Colonic mucosa (tissue), 4 donors: ENCODE data around the gene WARS2. TPM values are rescaled to one million over a fixed set of nuclear protein-coding genes. Genes with fewer than 3 reads are reported as not detected.

Source experiments
- DNase-seq: peaks from one replicate; pipeline ENCODE4 v3.0.0-alpha.2; 2020
- H3K27ac ChIP-seq: fragments of 200-600 bp; one replicate; pipeline ENCODE4 v1.8.0; 2021
- H3K27me3 ChIP-seq: fragments of 200-600 bp; one replicate; pipeline ENCODE4 v1.8.0; 2021
- H3K36me3 ChIP-seq: fragments of 200-600 bp; one replicate; pipeline ENCODE4 v1.8.0; 2021
- H3K4me1 ChIP-seq: fragments of 200-600 bp; one replicate; pipeline ENCODE4 v1.8.0; 2021; ENCODE audit warnings: mild to moderate bottlenecking
- H3K4me3 ChIP-seq: fragments of 200-600 bp; one replicate; pipeline ENCODE4 v1.8.0; 2021
- H3K9ac ChIP-seq, 2 donors: one replicate each; pipeline ENCODE4 v1.7.0; 2013; ENCODE audit warnings: control low read depth in 2 of 2, low read depth in 2 of 2, low read length in 2 of 2
- H3K9me3 ChIP-seq: fragments of 200-600 bp; one replicate; pipeline ENCODE4 v1.8.0; 2021
- CTCF ChIP-seq: fragments of 200-600 bp; IDR thresholded peaks from one replicate; pipeline ENCODE4 v1.8.0; 2022; ENCODE audit warnings: antibody characterized with exemption, mild to moderate bottlenecking
- intact Hi-C: fragments of 100-400 bp; cut with DNase I; formaldehyde crosslinking; loops from one replicate; pipeline ENCODE4 v1.14.1; 2022
- total RNA-seq, 2 donors: library from RNA; stranded (reverse); fragmentation: NEBNext Ultra II Directional in 1 of 2; extraction: Animal tissue kit (Norgen Biotek cat#: 25700) in 1 of 2; gene quantifications; one replicate each; pipeline ENCODE4 v1.2.1, GENCODE V29; 2021
- donor health status: healthy.
- donor health status: DM: no; HTN: no; CAD: no.
- donor health status: DM: no; HTN: no; CAD: no.

The WARS2 gene
- total RNA-seq, 2 donors from 2014 or later: 18.1 to 18.2 TPM

DNA sequence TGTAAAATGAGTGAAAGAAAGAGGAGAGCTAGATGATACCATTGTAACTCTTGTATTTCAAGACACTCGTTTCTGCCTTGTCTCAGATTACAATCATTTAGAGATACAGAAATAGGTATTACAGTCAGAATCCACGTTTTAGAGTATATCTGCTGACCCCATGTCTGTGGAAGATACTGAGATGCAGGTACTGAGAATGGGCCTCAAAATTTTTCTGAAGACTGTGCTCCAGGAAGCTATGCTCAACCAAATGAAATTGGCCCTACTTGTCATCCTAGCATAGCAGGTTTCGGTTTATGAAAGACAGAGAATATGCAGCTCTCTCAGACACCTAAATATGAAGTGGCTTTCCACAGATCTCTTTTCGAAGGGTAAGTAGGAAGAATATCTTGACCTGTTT is 6.0 kb upstream of the WARS2 start:
- no peak overlapping the region for H3K27ac ChIP-seq
- TF ChIP-seq CTCF: no peak
- no peak for DNase-seq
- intact Hi-C loops: no loop called here
- no peak overlapping the region for H3K4me3 ChIP-seq
- no peaks in the 10 kb centered on the region for H3K36me3 ChIP-seq
- H3K9me3 ChIP-seq: no peaks in the 10 kb centered on the region
- H3K27me3 ChIP-seq: no peaks in the 10 kb centered on the region
- peaks cover 3% of the 10 kb centered on the region for H3K4me1 ChIP-seq
- H3K9ac ChIP-seq: no peak overlapping the region

DNA sequence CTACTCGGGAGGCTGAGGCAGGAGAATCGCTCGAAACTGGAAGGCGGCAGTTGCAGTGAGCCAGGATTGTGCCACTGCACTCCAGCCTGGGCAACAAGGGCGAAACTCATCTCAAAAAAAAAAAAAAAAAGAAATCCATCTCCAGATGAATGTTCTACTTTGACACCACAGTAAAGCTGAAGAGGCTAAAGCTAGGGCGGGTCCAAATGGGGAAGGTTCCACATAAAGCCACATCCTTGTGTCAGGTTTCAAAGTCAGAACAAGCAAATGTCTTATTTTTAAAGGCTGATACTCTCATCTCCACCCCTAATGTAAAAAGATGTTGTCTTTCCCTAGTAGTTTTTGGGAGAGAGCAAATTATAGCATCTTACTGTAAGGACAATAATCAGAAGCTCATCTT is 4.4 kb upstream of the WARS2 start:
- Histone ChIP-seq H3K27me3 (no peaks in the 10 kb centered on the region), H3K36me3 (no peaks in the 10 kb centered on the region), H3K9me3 (no peaks in the 10 kb centered on the region), H3K27ac (no peak overlapping the region), H3K4me3 (no peak overlapping the region), H3K4me1 (peaks cover 6% of the 10 kb centered on the region), H3K9ac (no peak overlapping the region)
- no peak for TF ChIP-seq CTCF
- intact Hi-C loops: no loop called here
- no peak for DNase-seq

DNA sequence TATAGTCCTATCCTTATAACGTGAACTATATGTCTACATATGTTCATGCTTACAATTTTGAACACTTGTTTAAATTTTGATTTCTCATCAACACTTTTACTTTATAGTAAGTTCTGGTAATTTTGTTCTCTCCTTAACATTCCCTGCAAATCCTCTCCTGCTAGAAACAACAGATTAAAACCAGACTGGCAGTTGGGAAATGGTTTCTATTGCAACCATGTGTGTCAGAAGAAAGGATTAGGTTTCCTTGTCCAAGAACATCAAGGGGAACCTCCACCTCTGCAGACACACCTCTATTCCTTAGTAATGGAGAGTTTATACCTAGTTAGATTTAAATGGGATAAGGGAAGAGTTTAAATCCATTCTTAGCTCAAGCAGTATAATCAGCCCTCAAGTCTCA is 3.3 kb upstream of the WARS2 start:
- no peaks in the 10 kb centered on the region for H3K27me3 ChIP-seq
- no peak for TF ChIP-seq CTCF
- no peak for DNase-seq
- no peaks in the 10 kb centered on the region for H3K9me3 ChIP-seq
- peaks cover 6% of the 10 kb centered on the region for H3K4me1 ChIP-seq
- H3K36me3 ChIP-seq: no peaks in the 10 kb centered on the region
- H3K9ac ChIP-seq: no peak overlapping the region
- intact Hi-C loops: no loop called here
- H3K4me3 ChIP-seq: no peak overlapping the region
- no peak overlapping the region for H3K27ac ChIP-seq

DNA sequence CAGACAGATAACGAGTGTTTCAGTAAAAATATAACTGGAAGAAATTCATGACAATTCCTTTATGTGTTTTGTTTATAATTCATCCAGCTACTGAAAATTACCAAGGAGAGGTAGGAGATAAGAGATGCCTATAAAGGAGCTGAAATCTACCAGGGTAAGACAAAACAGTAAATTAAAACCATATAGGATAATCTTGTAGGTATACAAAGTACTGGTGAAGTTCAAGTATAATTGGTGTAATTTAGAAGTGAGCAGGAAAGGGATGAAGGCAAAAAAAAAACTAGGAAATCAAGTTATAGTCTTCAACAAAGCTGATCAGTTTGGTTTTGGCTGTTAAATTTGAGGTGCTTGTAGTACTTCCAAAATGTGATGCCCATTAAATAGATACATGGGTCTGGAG is 1.2 kb upstream of the WARS2 start:
- H3K9ac ChIP-seq: no peak overlapping the region
- intact Hi-C loops: no loop called here

DNA sequence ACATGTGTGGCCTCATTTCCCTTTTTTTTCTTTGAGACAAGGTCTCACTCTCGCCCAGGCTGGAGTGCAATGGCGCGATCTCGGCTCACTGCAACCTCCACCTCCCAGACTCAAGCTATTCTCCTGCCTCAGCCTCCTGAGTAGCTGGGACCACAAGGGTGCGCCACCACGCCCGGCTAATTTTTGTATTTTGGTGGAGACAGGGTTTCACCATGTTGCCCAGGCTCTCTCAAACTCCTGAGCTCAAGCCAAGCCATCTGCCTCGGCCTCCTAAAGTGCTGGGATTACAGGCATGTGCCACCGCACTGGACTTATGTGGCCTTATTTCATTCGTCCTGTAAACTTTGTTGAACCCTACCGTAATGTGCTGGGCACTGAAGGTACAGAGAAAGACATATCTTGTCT is 569 bp upstream of the WARS2 start:
- Histone ChIP-seq H3K27me3 (no peaks in the 10 kb centered on the region), H3K9ac (peak overlapping the region; percentile 49 to 96), H3K4me1 (peaks cover 6% of the 10 kb centered on the region), H3K9me3 (no peaks in the 10 kb centered on the region), H3K27ac (peak overlapping the region; percentile 94), H3K36me3 (no peaks in the 10 kb centered on the region), H3K4me3 (peak overlapping the region; percentile 50)
- intact Hi-C loops: no loop called here
- no peak for TF ChIP-seq CTCF
- peak; percentile 41 for DNase-seq

More for the DNA sequence above, 1.2 kb upstream of the WARS2 start:
- Histone ChIP-seq H3K9me3 (no peaks in the 10 kb centered on the region), H3K27me3 (no peaks in the 10 kb centered on the region), H3K27ac (no peak overlapping the region), H3K4me3 (no peak overlapping the region), H3K36me3 (no peaks in the 10 kb centered on the region), H3K4me1 (peaks cover 6% of the 10 kb centered on the region)
- TF ChIP-seq CTCF: no peak
- DNase-seq: no peak

- Histone ChIP-seq H3K4me3 (peak overlapping the region; percentile 50), H3K4me1 (peaks cover 6% of the 10 kb centered on the region), H3K36me3 (no peaks in the 10 kb centered on the region), H3K9me3 (no peaks in the 10 kb centered on the region), H3K27ac (peak overlapping the region; percentile 94), H3K9ac (peak overlapping the region; percentile 71 to 96), H3K27me3 (no peaks in the 10 kb centered on the region)
- no peak for DNase-seq
- TF ChIP-seq CTCF: no peak
- intact Hi-C loops: no loop called here
These were observed 636 bp downstream of the WARS2 start for GRCh38 chr1:119139857-119140176.
